ENCODE measurements around the gene CEBPG.
A peak's percentile ranks its signal among the peaks of the same experiment; 100 is the strongest.

Gene CEBPG

DNA sequence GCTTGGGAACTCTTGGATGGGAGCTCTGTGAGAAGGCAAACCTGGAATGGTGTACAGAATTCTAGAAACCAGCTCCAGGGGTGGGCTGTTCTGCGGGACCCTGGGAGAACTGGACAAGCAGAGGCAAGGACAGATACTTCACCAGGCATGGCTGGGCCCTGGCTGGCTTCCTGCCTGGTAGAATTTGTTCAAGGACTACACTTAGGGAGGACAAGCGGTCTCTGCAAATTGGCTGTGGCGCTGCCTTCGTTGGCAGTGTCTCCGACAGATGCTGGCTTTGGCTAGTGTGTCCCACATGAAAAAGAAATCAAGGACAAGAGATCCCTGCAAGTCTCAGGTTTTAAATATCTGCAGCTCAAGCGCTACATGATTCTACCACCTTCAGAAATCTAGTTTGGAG, 12.4 kb downstream of the CEBPG start:
- Histone ChIP-seq H2BK120ac (ENCODE audit: low read depth, low read length) (no peak overlapping the region), H3K14ac (ENCODE audit: low read length) (no peak overlapping the region), H4K8ac (ENCODE audit: low read depth, low read length) (no peak overlapping the region), H3K4me2 (ENCODE audit: insufficient read depth, low read length, poor library complexity, severe bottlenecking) (no peak overlapping the region), H3K27me3 (ENCODE audit: control insufficient read depth in 3 of 3, insufficient read depth in 3 of 3, low read depth in 1 of 3, low read length in 3 of 3) (no peaks in the 10 kb centered on the region), H3K9me3 (replicated peaks in 1 of 2; ENCODE audit: control insufficient read depth in 2 of 2, insufficient read depth in 1 of 2, low read depth in 1 of 2, low read length in 2 of 2) (no peaks in the 10 kb centered on the region), H3K4me1 (ENCODE audit: control insufficient read depth in 2 of 2, insufficient read depth in 1 of 2, low read depth in 1 of 2, low read length in 2 of 2) (peaks cover 0 to 9% of the 10 kb centered on the region in 2 donors), H4K91ac (ENCODE audit: low read depth, low read length, poor library complexity) (no peak overlapping the region), H3K23ac (ENCODE audit: low read depth, low read length, poor library complexity) (no peak overlapping the region), H2BK5ac (ENCODE audit: low read length) (no peak overlapping the region), H3K4ac (ENCODE audit: low read length) (no peak overlapping the region), H3K79me1 (ENCODE audit: low read depth, low read length) (peaks cover 10% of the 10 kb centered on the region), H2BK15ac (ENCODE audit: low read length) (no peak overlapping the region), H3K36me3 (replicated peaks in 1 of 2; ENCODE audit: control insufficient read depth in 2 of 2, insufficient read depth in 2 of 2, low read length in 2 of 2) (peaks cover 5 to 34% of the 10 kb centered on the region in 2 donors), H3K4me3 (ENCODE audit: low read length in 2 of 2) (peak overlapping the region in 1 of 2 donors; percentile 25), H2AFZ (ENCODE audit: low read length) (no peak overlapping the region), H3K27ac (replicated peaks; ENCODE audit: low read length) (no peak overlapping the region), H2AK5ac (ENCODE audit: low read depth, low read length) (no peak overlapping the region), H2BK12ac (ENCODE audit: low read length) (no peak overlapping the region), H3K18ac (ENCODE audit: low read length) (no peak overlapping the region), H3K9ac (ENCODE audit: low read depth, low read length, poor library complexity) (no peak overlapping the region)
- no CpG with 5 or more reads among the region's 6 CpGs for WGBS, 2 donors (ENCODE audit: extremely low coverage in 2 of 2, insufficient read length in 2 of 2, insufficient replicate concordance in 1 of 2)
- no peak for DNase-seq (ENCODE audit: low spot score)

DNA sequence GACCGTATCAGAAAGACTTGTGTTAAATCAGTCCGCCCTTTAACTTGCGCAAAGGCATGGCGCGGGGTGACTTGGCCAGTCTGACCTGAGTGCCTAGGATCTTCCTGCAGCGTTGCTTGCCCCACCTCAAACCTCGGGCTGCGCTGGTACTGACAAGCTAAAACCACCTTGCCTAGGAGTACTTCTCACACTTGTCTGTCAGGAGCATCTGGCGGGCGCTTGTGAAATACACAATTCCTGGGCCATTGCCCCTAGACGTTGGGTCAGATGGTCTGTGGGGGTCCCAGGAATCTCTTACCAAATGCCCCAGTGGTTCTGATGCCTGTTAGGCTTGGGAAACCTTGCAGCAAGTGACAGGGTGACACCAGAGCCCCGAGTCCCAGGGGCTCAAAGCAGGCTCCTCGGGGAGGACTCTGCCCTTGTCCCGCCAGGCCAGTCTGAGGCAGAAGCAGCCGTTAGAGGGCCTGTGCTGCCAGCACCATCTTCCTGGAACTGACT, 12.9 kb downstream of the CEBPG start:
- Histone ChIP-seq H3K4ac (ENCODE audit: low read length) (no peak overlapping the region), H4K8ac (ENCODE audit: low read depth, low read length) (no peak overlapping the region), H2BK12ac (ENCODE audit: low read length) (no peak overlapping the region), H3K4me2 (ENCODE audit: insufficient read depth, low read length, poor library complexity, severe bottlenecking) (no peak overlapping the region), H2AK5ac (ENCODE audit: low read depth, low read length) (no peak overlapping the region), H3K23ac (ENCODE audit: low read depth, low read length, poor library complexity) (no peak overlapping the region), H3K79me1 (ENCODE audit: low read depth, low read length) (peaks cover 14% of the 10 kb centered on the region), H4K91ac (ENCODE audit: low read depth, low read length, poor library complexity) (no peak overlapping the region), H2BK120ac (ENCODE audit: low read depth, low read length) (no peak overlapping the region), H2BK15ac (ENCODE audit: low read length) (no peak overlapping the region), H3K9ac (ENCODE audit: low read depth, low read length, poor library complexity) (no peak overlapping the region), H2BK5ac (ENCODE audit: low read length) (no peak overlapping the region), H3K14ac (ENCODE audit: low read length) (no peak overlapping the region), H2AFZ (ENCODE audit: low read length) (no peak overlapping the region), H3K9me3 (replicated peaks in 1 of 2; ENCODE audit: control insufficient read depth in 2 of 2, insufficient read depth in 1 of 2, low read depth in 1 of 2, low read length in 2 of 2) (no peaks in the 10 kb centered on the region), H3K27me3 (ENCODE audit: control insufficient read depth in 3 of 3, insufficient read depth in 3 of 3, low read depth in 1 of 3, low read length in 3 of 3) (no peaks in the 10 kb centered on the region), H3K4me3 (ENCODE audit: low read length in 2 of 2) (no peak overlapping the region), H3K18ac (ENCODE audit: low read length) (no peak overlapping the region), H3K4me1 (ENCODE audit: control insufficient read depth in 2 of 2, insufficient read depth in 1 of 2, low read depth in 1 of 2, low read length in 2 of 2) (peaks cover 0 to 9% of the 10 kb centered on the region in 2 donors), H3K36me3 (replicated peaks in 1 of 2; ENCODE audit: control insufficient read depth in 2 of 2, insufficient read depth in 2 of 2, low read length in 2 of 2) (peaks cover 7 to 29% of the 10 kb centered on the region in 2 donors), H3K27ac (replicated peaks; ENCODE audit: low read length) (no peak overlapping the region)
- DNase-seq (ENCODE audit: low spot score), result no peak
- no CpG with 5 or more reads among the region's 15 CpGs for WGBS, 2 donors (ENCODE audit: extremely low coverage in 2 of 2, insufficient read length in 2 of 2, insufficient replicate concordance in 1 of 2)

- Histone ChIP-seq H2BK15ac (ENCODE audit: low read length) (no peak overlapping the region), H3K4ac (ENCODE audit: low read length) (no peak overlapping the region), H3K14ac (ENCODE audit: low read length) (no peak overlapping the region), H2AFZ (ENCODE audit: low read length) (no peak overlapping the region), H3K4me1 (ENCODE audit: control insufficient read depth in 2 of 2, insufficient read depth in 1 of 2, low read depth in 1 of 2, low read length in 2 of 2) (peaks cover 0 to 6% of the 10 kb centered on the region in 2 donors), H3K9me3 (replicated peaks in 1 of 2; ENCODE audit: control insufficient read depth in 2 of 2, insufficient read depth in 1 of 2, low read depth in 1 of 2, low read length in 2 of 2) (no peaks in the 10 kb centered on the region), H3K36me3 (replicated peaks in 1 of 2; ENCODE audit: control insufficient read depth in 2 of 2, insufficient read depth in 2 of 2, low read length in 2 of 2) (peaks cover 7 to 21% of the 10 kb centered on the region in 2 donors), H3K4me3 (ENCODE audit: low read length in 2 of 2) (no peak overlapping the region), H2AK5ac (ENCODE audit: low read depth, low read length) (no peak overlapping the region), H3K79me1 (ENCODE audit: low read depth, low read length) (peaks cover 19% of the 10 kb centered on the region), H4K8ac (ENCODE audit: low read depth, low read length) (no peak overlapping the region), H3K9ac (ENCODE audit: low read depth, low read length, poor library complexity) (no peak overlapping the region), H2BK120ac (ENCODE audit: low read depth, low read length) (no peak overlapping the region), H3K4me2 (ENCODE audit: insufficient read depth, low read length, poor library complexity, severe bottlenecking) (no peak overlapping the region), H2BK5ac (ENCODE audit: low read length) (no peak overlapping the region), H3K18ac (ENCODE audit: low read length) (no peak overlapping the region), H3K27me3 (ENCODE audit: control insufficient read depth in 3 of 3, insufficient read depth in 3 of 3, low read depth in 1 of 3, low read length in 3 of 3) (no peaks in the 10 kb centered on the region), H3K27ac (replicated peaks; ENCODE audit: low read length) (no peak overlapping the region), H2BK12ac (ENCODE audit: low read length) (peak overlapping the region; percentile 27), H3K23ac (ENCODE audit: low read depth, low read length, poor library complexity) (no peak overlapping the region), H4K91ac (ENCODE audit: low read depth, low read length, poor library complexity) (no peak overlapping the region)
- no peak for DNase-seq (ENCODE audit: low spot score)
- no CpG with 5 or more reads among the region's 39 CpGs for WGBS, 2 donors (ENCODE audit: extremely low coverage in 2 of 2, insufficient read length in 2 of 2, insufficient replicate concordance in 1 of 2)
These were observed 14.1 kb downstream of the CEBPG start for GRCh38 chr19:33387351-33388230.

- Histone ChIP-seq H3K27ac (replicated peaks; ENCODE audit: low read length) (no peak overlapping the region), H3K18ac (ENCODE audit: low read length) (no peak overlapping the region), H2BK12ac (ENCODE audit: low read length) (peak overlapping the region; percentile 27), H4K91ac (ENCODE audit: low read depth, low read length, poor library complexity) (no peak overlapping the region), H3K4me3 (ENCODE audit: low read length in 2 of 2) (no peak overlapping the region), H4K8ac (ENCODE audit: low read depth, low read length) (no peak overlapping the region), H2BK5ac (ENCODE audit: low read length) (no peak overlapping the region), H3K4me2 (ENCODE audit: insufficient read depth, low read length, poor library complexity, severe bottlenecking) (no peak overlapping the region), H2BK15ac (ENCODE audit: low read length) (peak overlapping the region; percentile 12), H2AFZ (ENCODE audit: low read length) (no peak overlapping the region), H3K36me3 (replicated peaks in 1 of 2; ENCODE audit: control insufficient read depth in 2 of 2, insufficient read depth in 2 of 2, low read length in 2 of 2) (peaks cover 7 to 20% of the 10 kb centered on the region in 2 donors), H3K4me1 (ENCODE audit: control insufficient read depth in 2 of 2, insufficient read depth in 1 of 2, low read depth in 1 of 2, low read length in 2 of 2) (peaks cover 0 to 6% of the 10 kb centered on the region in 2 donors), H2BK120ac (ENCODE audit: low read depth, low read length) (no peak overlapping the region), H3K27me3 (ENCODE audit: control insufficient read depth in 3 of 3, insufficient read depth in 3 of 3, low read depth in 1 of 3, low read length in 3 of 3) (no peaks in the 10 kb centered on the region), H3K79me1 (ENCODE audit: low read depth, low read length) (peaks cover 19% of the 10 kb centered on the region), H3K14ac (ENCODE audit: low read length) (no peak overlapping the region), H2AK5ac (ENCODE audit: low read depth, low read length) (no peak overlapping the region), H3K9ac (ENCODE audit: low read depth, low read length, poor library complexity) (no peak overlapping the region), H3K4ac (ENCODE audit: low read length) (no peak overlapping the region), H3K9me3 (replicated peaks in 1 of 2; ENCODE audit: control insufficient read depth in 2 of 2, insufficient read depth in 1 of 2, low read depth in 1 of 2, low read length in 2 of 2) (no peaks in the 10 kb centered on the region), H3K23ac (ENCODE audit: low read depth, low read length, poor library complexity) (no peak overlapping the region)
- no peak for DNase-seq (ENCODE audit: low spot score)
- WGBS, 2 donors (ENCODE audit: extremely low coverage in 2 of 2, insufficient read length in 2 of 2, insufficient replicate concordance in 1 of 2), result no CpG with 5 or more reads among the region's 13 CpGs
These were observed 14.8 kb downstream of the CEBPG start for GRCh38 chr19:33388231-33388724.

All from neuronal stem cell (in vitro differentiated cells).